SK-N-SH (cell line): ENCODE data around the gene USP25.

ENCODE experiments used
- CTCF ChIP-seq: fragments of 200-600 bp; sonication (generic); IDR thresholded peaks from 2 replicates; pipeline ENCODE4 v1.6.1; 2017; ENCODE audit warnings: antibody characterized with exemption, mild to moderate bottlenecking, moderate library complexity
- EP300 ChIP-seq, 2 experiments: IDR thresholded peaks; 2 replicates each; pipeline versions ENCODE4 v1.4.0 to v1.6.1; 2012; ENCODE audit warnings: borderline replicate concordance in 1 of 2, low read depth in 1 of 2, low read length in 1 of 2
- EZH2phosphoT487 ChIP-seq: fragments of 200-600 bp; sonication (generic); IDR thresholded peaks from 2 replicates; pipeline ENCODE4 v1.6.1; 2017; ENCODE audit warnings: low read depth, mixed run types, mild to moderate bottlenecking, antibody characterized with exemption, moderate library complexity, borderline replicate concordance
- FOXJ3 ChIP-seq: sonication (generic); formaldehyde crosslinking; IDR thresholded peaks from 2 replicates; pipeline ENCODE4 v1.5.1; 2020; ENCODE audit warnings: mild to moderate bottlenecking, missing genetic modification reagents
- GABPA ChIP-seq: IDR thresholded peaks from 2 replicates; pipeline ENCODE4 v1.4.0; 2012; ENCODE audit warnings: low read depth, mild to moderate bottlenecking
- RAD21 ChIP-seq: IDR thresholded peaks from 2 replicates; pipeline ENCODE4 v1.6.1; 2012; ENCODE audit warnings: mild to moderate bottlenecking, low read length
- REST ChIP-seq: IDR thresholded peaks from 2 replicates; pipeline ENCODE4 v1.6.1; 2012; ENCODE audit warnings: mild to moderate bottlenecking, low read depth, low read length, moderate library complexity
- SIN3A ChIP-seq: IDR thresholded peaks from 2 replicates; pipeline ENCODE4 v1.6.1; 2012; ENCODE audit warnings: low read depth, mild to moderate bottlenecking, low read length, moderate library complexity, borderline replicate concordance

GRCh38 chr21:15776818-15777217 lies 47.0 kb downstream of the USP25 start:
- TF ChIP-seq REST (no peak), EP300 (IDR thresholded peaks at IDR 0.05; ENCODE audit: borderline replicate concordance in 1 of 2, low read depth in 1 of 2, low read length in 1 of 2) (no peak), SIN3A (no peak), RAD21 (no peak), EZH2phosphoT487 (no peak), GABPA (no peak), CTCF (no peak), FOXJ3 (CRISPR knock-in tag) (no peak)
